GM12874 (cell line): ENCODE results near the gene AATK.

Source experiments
- TF ChIP-seq, protein P1 (sequence below): IDR thresholded peaks from 2 replicates; pipeline ENCODE4 v1.5.1; 2011; ENCODE audit warnings: low read depth, mild to moderate bottlenecking, control low read depth, low read length, moderate library complexity; ENCODE audit not compliant: insufficient read depth

The AATK gene

DNA sequence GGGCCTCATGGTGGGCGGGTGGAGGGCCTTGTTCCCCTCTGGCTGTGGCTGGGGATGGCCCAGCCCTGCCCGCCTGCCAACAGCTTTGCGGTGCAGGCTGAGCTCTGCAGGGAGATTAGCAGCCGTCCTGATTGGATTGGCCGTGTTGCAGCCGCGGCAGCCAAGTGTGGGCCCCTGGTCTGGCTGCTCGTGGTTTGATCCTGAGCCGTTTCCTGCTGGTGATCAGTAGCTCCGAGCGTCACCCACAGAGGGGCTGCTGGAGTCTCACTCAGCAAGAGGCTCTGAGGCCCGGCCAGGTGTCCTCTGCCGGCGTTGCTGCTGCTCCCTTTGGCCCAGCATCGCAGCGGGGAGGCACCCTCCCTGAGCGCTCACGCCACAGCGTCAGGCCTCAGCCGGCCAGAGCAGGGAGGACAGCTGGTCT is 98.6 kb downstream of the AATK start:
- TF ChIP-seq, protein P1, sequence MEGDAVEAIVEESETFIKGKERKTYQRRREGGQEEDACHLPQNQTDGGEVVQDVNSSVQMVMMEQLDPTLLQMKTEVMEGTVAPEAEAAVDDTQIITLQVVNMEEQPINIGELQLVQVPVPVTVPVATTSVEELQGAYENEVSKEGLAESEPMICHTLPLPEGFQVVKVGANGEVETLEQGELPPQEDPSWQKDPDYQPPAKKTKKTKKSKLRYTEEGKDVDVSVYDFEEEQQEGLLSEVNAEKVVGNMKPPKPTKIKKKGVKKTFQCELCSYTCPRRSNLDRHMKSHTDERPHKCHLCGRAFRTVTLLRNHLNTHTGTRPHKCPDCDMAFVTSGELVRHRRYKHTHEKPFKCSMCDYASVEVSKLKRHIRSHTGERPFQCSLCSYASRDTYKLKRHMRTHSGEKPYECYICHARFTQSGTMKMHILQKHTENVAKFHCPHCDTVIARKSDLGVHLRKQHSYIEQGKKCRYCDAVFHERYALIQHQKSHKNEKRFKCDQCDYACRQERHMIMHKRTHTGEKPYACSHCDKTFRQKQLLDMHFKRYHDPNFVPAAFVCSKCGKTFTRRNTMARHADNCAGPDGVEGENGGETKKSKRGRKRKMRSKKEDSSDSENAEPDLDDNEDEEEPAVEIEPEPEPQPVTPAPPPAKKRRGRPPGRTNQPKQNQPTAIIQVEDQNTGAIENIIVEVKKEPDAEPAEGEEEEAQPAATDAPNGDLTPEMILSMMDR: no peak
